Esophagus muscularis mucosa (tissue), 4 donors: ENCODE results near the gene CBLN2. TPM values are rescaled to one million over a fixed set of nuclear protein-coding genes. Genes with fewer than 3 reads are reported as not detected.

Experiments used
- DNase-seq: peaks from one replicate; pipeline ENCODE4 v3.0.0-alpha.2; 2017; ENCODE audit errors: extremely low spot score
- H3K27ac ChIP-seq, 4 donors: fragments of 200-600 bp; sonication (generic); replicated peaks in 1 of 4; 1 replicate in 3 of 4; 2 replicates in 1 of 4; pipeline ENCODE4 v1.5.1; 2016 to 2019; ENCODE audit warnings: mild to moderate bottlenecking in 1 of 4
- H3K27me3 ChIP-seq, 4 donors: fragments of 200-600 bp; sonication (generic); one replicate each; pipeline versions ENCODE4 v1.5.1 to v1.6.0; 2016 to 2019
- H3K36me3 ChIP-seq, 4 donors: fragments of 200-600 bp; sonication (generic); one replicate each; pipeline ENCODE4 v1.5.1; 2016 to 2019
- H3K4me1 ChIP-seq, 4 donors: fragments of 200-600 bp; sonication (generic); one replicate each; pipeline ENCODE4 v1.5.1; 2016 to 2019
- H3K4me3 ChIP-seq, 4 donors: fragments of 200-600 bp; sonication (generic); 1 replicate in 2 of 4; 2 replicates in 2 of 4; pipeline ENCODE4 v1.5.1; 2016 to 2019; ENCODE audit warnings: mild to moderate bottlenecking in 4 of 4, moderate library complexity in 1 of 4
- H3K9me3 ChIP-seq, 4 donors: fragments of 200-600 bp; sonication (generic); 1 replicate in 3 of 4; 2 replicates in 1 of 4; pipeline ENCODE4 v1.5.1; 2016 to 2019
- EP300 ChIP-seq: sonication (generic); formaldehyde crosslinking; IDR thresholded peaks from one replicate; pipeline ENCODE4 v1.6.1; 2017; ENCODE audit warnings: antibody characterized with exemption
- POLR2A ChIP-seq: fragments of 450-650 bp; IDR thresholded peaks from one replicate; pipeline ENCODE4 v1.6.1; 2017; ENCODE audit warnings: antibody characterized with exemption, moderate library complexity, mild to moderate bottlenecking, low read depth
- POLR2AphosphoS5 ChIP-seq, 2 donors: sonication (generic); formaldehyde crosslinking; IDR thresholded peaks; one replicate each; pipeline ENCODE4 v1.6.1; 2017; ENCODE audit warnings: antibody characterized with exemption in 2 of 2
- WGBS: methylation state at CpG from one replicate; pipeline ENCODE4 v1.1.5; 2018; 5-methylcytosine and 5-hydroxymethylcytosine counted together
- intact Hi-C: fragments of 100-400 bp; cut with DNase I; formaldehyde crosslinking; loops from one replicate; pipeline ENCODE4 v1.15.1; 2023
- total RNA-seq, 4 donors: library from RNA; depleted of rRNA; stranded (reverse); fragments of >200 nt; gene quantifications; one replicate each; pipeline versions ENCODE4 v1.1.0 to v1.2.1, GENCODE V29; 2016
- TF ChIP-seq, protein P1 (sequence below), 3 experiments: fragments of 200-600 bp in 2 of 3; fragments of 450-650 bp in 1 of 3; sonication (generic) in 2 of 3; IDR thresholded peaks; one replicate each; pipeline ENCODE4 v1.5.1; 2017 to 2019; ENCODE audit warnings: antibody characterized with exemption in 3 of 3, mild to moderate bottlenecking in 2 of 3, moderate library complexity in 1 of 3

The CBLN2 gene
- total RNA-seq, 4 donors from 2014 or later, result 0.13 to 0.33 (median 0.17) TPM; not detected in 1

DNA sequence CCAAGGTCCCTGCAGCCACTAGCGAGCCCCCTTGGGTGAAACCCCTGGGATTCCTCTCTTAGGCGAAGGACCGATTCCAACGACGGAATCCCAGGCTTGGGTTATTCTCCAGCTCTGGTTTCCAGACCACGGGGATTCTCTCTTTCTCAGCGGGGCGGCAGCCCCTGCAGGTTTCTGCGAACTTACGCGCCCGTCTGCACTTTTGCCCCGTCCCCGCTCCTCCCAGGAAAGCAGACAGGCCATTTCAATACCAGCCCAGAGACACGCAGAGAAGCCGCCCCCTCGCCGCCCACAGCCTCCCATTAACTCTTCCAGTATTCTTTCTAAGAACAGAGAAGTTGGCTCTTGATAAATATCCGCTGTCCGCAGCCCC lies 1.2 kb downstream of the CBLN2 start:
- no peak for DNase-seq
- no peaks in the 10 kb centered on the region for H3K36me3 ChIP-seq
- intact Hi-C loops, result no loop called here
- H3K4me1 ChIP-seq, result peaks cover 4 to 30% (median 26%) of the 10 kb centered on the region in 4 donors
- TF ChIP-seq, protein P1, sequence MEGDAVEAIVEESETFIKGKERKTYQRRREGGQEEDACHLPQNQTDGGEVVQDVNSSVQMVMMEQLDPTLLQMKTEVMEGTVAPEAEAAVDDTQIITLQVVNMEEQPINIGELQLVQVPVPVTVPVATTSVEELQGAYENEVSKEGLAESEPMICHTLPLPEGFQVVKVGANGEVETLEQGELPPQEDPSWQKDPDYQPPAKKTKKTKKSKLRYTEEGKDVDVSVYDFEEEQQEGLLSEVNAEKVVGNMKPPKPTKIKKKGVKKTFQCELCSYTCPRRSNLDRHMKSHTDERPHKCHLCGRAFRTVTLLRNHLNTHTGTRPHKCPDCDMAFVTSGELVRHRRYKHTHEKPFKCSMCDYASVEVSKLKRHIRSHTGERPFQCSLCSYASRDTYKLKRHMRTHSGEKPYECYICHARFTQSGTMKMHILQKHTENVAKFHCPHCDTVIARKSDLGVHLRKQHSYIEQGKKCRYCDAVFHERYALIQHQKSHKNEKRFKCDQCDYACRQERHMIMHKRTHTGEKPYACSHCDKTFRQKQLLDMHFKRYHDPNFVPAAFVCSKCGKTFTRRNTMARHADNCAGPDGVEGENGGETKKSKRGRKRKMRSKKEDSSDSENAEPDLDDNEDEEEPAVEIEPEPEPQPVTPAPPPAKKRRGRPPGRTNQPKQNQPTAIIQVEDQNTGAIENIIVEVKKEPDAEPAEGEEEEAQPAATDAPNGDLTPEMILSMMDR (IDR thresholded peaks at IDR 0.05), result no peak
- TF ChIP-seq POLR2A, result no peak
- no peak for TF ChIP-seq EP300
- no peak for TF ChIP-seq POLR2AphosphoS5 (IDR thresholded peaks at IDR 0.05)
- WGBS, result 0% methylated on average over 9 of the region's 20 CpGs
- H3K9me3 ChIP-seq, result no peaks in the 10 kb centered on the region
- H3K27ac ChIP-seq, result no peak overlapping the region
- H3K4me3 ChIP-seq, result peak overlapping the region in 2 of 4 donors; percentile 30 to 36
- peaks cover 0 to 71% (median 4%) of the 10 kb centered on the region in 4 donors for H3K27me3 ChIP-seq

DNA sequence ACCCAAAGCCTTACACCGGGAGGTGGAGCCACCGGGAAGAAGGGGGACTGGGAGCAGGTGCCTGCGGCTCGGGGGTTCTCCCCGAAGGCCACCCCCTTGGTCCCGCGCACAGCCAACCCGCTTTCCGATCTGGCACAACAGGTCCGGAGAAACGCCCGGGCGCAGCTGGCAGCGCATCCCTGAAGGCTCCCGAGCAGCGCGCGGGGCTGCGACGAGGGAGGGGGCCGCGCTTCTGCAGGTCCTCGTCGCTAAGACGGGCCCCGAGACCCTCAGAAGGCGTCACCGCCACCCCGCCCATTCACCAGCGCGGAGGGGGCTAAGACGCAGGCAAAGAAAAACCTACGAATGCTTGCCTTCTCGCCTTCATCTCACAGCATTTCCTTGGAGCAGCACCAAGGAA lies 1.8 kb downstream of the CBLN2 start:
- H3K4me3 ChIP-seq, result peak overlapping the region in 1 of 4 donors; percentile 14
- peaks cover 0 to 75% (median 4%) of the 10 kb centered on the region in 4 donors for H3K27me3 ChIP-seq
- 3% methylated on average over 8 of the region's 34 CpGs for WGBS

DNA sequence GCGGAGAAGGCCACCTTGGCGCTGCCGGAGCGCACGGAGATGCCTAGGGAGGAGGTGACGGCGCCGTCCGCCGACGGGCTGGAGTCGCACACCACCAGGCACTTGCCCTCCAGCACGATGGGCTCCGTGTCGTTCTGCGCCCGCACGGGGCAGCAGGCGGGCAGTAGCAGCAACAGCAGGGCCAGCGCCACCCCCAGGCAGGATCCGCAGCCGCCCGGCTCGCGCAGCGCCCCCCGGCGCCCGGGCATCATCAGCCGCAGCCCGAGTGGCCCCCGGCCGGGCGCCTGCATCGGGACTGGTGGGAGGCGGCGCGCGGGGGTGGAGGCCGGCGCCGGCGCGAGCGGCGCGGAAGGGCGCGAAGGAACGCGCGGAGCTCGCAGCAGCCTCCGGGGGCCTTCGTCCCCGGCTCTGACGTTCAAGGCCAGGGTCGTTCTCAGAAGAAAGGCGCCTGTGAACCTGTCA lies 2.2 kb downstream of the CBLN2 start:
- no peak for TF ChIP-seq POLR2AphosphoS5 (IDR thresholded peaks at IDR 0.05)
- TF ChIP-seq, protein P1 (IDR thresholded peaks at IDR 0.05), result no peak
- TF ChIP-seq POLR2A, result no peak
- TF ChIP-seq EP300, result no peak
- peaks cover 0 to 76% (median 4%) of the 10 kb centered on the region in 4 donors for H3K27me3 ChIP-seq
- intact Hi-C loops, result no loop called here
- H3K27ac ChIP-seq, result no peak overlapping the region
- WGBS, result no CpG with 5 or more reads among the region's 59 CpGs
- peak overlapping the region in 1 of 4 donors; percentile 14 for H3K4me3 ChIP-seq
- H3K36me3 ChIP-seq, result no peaks in the 10 kb centered on the region
- DNase-seq, result no peak
- H3K9me3 ChIP-seq, result no peaks in the 10 kb centered on the region
- H3K4me1 ChIP-seq, result peaks cover 4 to 30% (median 26%) of the 10 kb centered on the region in 4 donors

More for the DNA sequence above, 1.8 kb downstream of the CBLN2 start:
- DNase-seq, result no peak
- intact Hi-C loops, result no loop called here
- no peak for TF ChIP-seq EP300
- TF ChIP-seq POLR2A, result no peak
- TF ChIP-seq POLR2AphosphoS5 (IDR thresholded peaks at IDR 0.05), result no peak
- TF ChIP-seq, protein P1 (IDR thresholded peaks at IDR 0.05), result no peak
- Histone ChIP-seq H3K9me3 (no peaks in the 10 kb centered on the region), H3K36me3 (no peaks in the 10 kb centered on the region), H3K4me1 (peaks cover 4 to 30% (median 26%) of the 10 kb centered on the region in 4 donors), H3K27ac (no peak overlapping the region)

DNA sequence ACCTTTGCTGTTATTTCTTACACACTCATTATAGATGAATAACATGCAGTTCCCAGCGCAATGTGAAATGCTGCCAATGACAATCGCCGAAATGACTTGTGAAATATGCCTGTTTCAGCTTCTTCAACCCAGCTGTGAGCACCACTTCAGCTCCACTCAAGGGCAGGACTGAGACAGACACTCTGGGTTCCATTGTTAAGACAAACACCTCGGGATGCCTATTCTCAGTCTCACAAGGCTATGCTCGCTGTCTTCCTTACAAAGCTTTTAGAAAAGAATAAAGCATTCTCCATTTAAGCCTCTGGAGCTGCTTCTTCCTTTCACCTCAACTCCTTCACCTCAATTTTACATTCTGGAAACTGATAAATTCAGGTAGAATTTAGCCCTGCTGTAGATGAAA lies 4.2 kb downstream of the CBLN2 start:
- peaks cover 4 to 30% (median 26%) of the 10 kb centered on the region in 4 donors for H3K4me1 ChIP-seq
- intact Hi-C loops, result no loop called here
- no peaks in the 10 kb centered on the region for H3K36me3 ChIP-seq
- H3K27ac ChIP-seq, result no peak overlapping the region
- no peak for DNase-seq
- H3K27me3 ChIP-seq, result peaks cover 0 to 65% (median 4%) of the 10 kb centered on the region in 4 donors
- no peak for TF ChIP-seq POLR2AphosphoS5 (IDR thresholded peaks at IDR 0.05)
- TF ChIP-seq EP300, result no peak
- TF ChIP-seq, protein P1 (IDR thresholded peaks at IDR 0.05), result no peak
- H3K4me3 ChIP-seq, result no peak overlapping the region
- 66% methylated on average over 5 of the region's 5 CpGs for WGBS
- no peaks in the 10 kb centered on the region for H3K9me3 ChIP-seq

DNA sequence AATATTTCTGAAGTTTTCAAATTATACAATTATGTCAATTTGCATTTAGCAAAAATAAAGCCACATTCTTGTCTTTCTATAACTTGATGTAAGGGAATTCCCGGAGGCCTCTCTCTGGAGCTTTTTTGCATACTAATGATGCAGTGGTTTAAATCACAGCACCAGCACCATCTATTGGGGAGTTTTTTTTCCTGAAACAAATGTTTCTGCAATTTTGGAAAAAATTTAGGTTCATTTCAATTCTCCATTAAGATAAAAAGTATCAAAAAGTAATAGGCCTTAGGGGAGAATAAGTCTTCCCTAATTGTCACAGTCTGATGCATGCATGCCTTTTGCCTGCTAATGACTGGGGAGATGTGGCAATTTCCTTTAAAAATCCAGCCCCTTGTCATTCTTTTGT lies 13.5 kb downstream of the CBLN2 start:
- H3K4me1 ChIP-seq, result no peaks in the 10 kb centered on the region
- H3K4me3 ChIP-seq, result no peak overlapping the region
- 71% methylated on average over 1 of the region's 1 CpG for WGBS

More for the DNA sequence above, 13.5 kb downstream of the CBLN2 start:
- Histone ChIP-seq H3K27ac (no peak overlapping the region), H3K27me3 (no peaks in the 10 kb centered on the region), H3K9me3 (no peaks in the 10 kb centered on the region), H3K36me3 (no peaks in the 10 kb centered on the region)
- TF ChIP-seq POLR2AphosphoS5 (IDR thresholded peaks at IDR 0.05), result no peak
- TF ChIP-seq EP300, result no peak
- TF ChIP-seq, protein P1 (IDR thresholded peaks at IDR 0.05), result no peak
- intact Hi-C loops, result no loop called here
- no peak for DNase-seq
